Stimulated activated CD4-positive, alpha-beta T cell treated with anti-CD3 and anti-CD28 coated beads, Interleukin-1b, Interleukin-23, amount 100 ng/mL, for 1 hour (primary cell): ENCODE measurements around the gene RASGRF1.

Experiments used
- DNase-seq, 2 donors: peaks; one replicate each; pipeline ENCODE4 v3.0.0-alpha.2; 2020; ENCODE audit warnings: low read depth in 2 of 2

Gene RASGRF1

DNA sequence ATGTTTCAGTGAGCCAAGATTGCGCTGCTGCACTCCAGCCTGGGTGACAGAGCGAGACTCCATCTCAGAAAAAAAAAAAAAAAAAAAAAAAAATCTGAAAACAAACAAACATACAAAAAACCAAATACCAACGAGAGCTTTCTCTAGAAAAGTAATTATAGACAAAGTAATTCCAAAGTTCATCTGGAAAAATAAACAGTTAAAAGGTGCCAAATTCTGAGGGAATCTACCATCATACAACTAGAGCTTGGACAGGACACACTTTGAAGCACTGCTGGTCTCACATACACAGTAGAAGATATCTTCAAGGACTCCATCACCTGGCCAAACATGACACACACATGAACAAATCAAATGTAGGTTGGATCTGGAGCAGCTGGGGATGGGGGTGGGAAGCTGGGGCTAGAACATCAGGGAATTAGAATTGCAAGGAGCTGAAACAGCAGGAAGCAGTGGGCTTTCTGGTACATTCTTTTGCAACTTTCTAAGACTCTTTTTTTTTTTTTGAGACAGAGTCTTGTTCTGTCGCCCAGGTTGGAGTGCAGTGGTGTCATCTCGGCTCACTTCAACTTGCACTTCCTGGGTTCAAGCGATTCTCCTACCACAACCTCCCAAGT is 104.6 kb downstream of the RASGRF1 start:
- DNase-seq: no peak

DNA sequence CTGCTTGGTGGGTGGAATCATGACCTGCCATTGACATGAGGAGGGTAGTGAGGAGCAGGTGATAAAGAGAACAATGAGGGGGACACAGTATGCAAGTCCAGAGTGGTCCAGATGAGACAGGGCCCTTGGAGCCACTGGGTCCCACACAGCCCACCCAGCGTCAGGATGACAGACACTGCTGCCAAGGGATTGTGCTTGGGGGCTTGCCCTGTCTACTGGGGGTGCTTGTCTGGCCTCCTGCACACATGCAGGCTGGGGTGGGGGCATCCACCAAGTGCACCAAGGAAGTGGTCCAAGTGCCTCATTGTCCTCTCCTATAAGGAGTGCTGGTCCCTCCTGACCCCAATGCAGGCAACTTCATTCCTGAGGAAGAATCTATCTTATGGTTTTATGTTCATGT is 106.5 kb downstream of the RASGRF1 start:
- DNase-seq: no peak

DNA sequence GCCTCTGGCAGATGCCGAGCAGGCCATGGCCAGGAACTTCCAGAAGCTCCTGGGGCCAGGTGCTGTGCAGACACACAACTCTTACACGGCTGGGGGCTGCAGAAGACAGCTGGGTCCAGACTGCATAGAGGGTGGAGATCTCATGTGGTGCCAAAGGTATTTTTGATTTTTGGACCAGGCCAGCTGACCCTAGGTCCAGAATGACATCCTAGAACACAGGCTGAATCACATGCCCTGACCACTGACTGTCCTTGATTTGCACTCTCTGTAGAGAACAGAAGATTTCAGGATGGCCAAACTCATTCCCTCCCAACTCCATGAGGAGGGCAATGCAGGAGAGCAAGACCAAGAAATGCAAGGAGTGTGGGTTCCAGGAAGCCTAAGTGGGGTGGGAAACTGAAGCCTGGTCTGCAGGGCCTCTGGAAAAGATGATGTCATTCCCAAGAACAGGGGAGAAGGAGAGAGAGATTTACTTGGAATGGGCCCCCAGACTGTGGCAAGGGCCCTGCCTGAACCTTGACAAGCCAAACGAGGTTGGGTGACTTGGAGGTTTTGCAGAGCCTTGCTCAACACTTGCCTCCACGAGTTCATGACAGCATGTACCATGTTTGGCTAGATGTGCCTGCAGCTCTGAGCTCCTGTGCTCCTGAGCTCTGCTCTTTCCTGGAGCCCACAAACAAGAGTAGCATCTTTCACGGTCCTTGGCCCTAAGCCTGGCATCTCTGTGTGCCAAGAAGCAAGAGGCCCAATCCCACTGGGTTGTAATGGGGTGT is 107.2 kb downstream of the RASGRF1 start:
- DNase-seq: no peak

- DNase-seq: no peak
Observed at GRCh38 chr15:78982736-78983135, 107.8 kb downstream of the RASGRF1 start.

DNA sequence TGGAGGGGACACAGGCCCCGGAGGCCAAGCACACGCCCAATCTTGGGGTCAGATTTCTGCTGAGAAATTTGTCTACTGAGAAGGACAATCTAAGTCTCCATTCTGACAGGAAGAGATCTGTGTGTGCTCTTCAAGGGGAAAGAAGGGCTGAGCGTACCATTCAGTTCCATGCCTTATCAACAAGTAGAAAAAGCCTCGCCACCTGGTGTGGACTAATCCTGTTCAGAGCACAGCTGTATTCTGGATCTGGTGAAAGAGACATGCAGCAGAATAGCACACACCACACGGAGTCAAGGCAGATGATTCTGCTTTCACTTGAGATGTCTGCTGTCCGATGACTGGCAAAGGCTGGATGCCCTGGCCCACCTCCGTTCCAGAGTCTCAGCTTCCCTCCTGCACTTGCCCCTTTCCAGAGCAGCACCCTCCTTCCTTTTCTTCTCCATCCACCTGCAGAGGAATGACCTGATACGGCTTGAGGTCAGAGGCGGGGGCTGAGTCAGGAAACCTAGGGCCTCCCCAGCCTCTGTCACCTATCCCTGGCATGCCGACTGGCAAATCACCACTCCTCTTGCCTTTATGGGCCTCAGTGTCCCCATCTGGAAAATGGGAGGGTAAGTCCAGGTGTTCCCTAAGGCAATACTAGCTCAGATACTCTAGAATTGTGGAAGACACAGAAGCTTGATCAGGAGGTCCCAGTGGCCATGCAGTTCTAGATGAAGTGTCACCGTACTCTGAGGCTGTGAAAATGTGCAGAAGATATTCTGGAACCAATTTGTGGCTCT is 108.9 kb downstream of the RASGRF1 start:
- no peak for DNase-seq

- DNase-seq: no peak
Observed at GRCh38 chr15:78979456-78980320, 110.9 kb downstream of the RASGRF1 start.

GRCh38 chr15:78978601-78979179 is 111.9 kb downstream of the RASGRF1 start:
- no peak for DNase-seq

GRCh38 chr15:78977591-78978347 is 112.8 kb downstream of the RASGRF1 start:
- DNase-seq: no peak

DNA sequence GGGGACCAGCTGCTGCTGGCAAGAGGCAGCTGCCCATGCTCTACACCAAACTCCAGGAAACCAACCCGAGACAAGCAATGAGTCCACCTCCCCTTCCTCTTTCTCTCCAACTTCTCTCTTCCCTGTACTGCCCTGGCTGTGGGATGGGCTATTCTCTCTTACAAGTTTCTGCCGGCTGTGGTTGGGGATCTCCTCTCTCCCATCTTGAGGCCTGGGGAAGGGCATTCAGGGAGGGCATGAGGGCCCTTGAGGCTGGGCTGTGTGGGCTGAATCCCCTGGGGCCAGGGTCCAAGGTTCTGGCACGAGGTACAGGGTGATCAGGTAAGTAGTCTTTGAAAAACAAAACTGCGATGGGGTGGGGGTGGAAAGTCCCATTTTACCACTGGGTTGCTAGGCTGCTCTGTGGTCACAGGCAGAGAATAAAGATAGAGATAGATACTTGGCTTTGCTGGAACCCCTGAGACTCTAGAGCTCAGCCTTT is 113.4 kb downstream of the RASGRF1 start:
- no peak for DNase-seq

DNA sequence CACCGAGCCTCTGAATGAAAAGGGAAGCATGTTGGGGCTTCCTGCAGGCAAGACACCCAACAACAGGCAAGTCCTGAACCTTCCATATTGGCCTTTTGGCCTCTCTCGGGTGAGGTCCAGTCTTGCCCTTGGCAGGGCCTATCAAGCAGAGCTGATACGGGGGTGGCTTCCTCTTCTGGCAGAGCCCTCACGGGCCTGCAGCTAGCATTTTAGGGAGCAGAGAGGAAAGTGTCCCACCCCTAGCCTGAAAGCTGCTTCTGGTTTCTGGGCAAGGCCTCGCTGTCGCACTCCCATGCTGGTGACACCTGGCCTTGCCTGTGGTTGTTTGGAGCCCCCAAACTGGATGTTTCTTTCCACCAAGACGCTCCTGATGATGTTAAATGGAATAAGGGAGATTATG is 113.9 kb downstream of the RASGRF1 start:
- DNase-seq: no peak

GRCh38 chr15:78974272-78974918 is 116.2 kb downstream of the RASGRF1 start:
- no peak for DNase-seq

DNA sequence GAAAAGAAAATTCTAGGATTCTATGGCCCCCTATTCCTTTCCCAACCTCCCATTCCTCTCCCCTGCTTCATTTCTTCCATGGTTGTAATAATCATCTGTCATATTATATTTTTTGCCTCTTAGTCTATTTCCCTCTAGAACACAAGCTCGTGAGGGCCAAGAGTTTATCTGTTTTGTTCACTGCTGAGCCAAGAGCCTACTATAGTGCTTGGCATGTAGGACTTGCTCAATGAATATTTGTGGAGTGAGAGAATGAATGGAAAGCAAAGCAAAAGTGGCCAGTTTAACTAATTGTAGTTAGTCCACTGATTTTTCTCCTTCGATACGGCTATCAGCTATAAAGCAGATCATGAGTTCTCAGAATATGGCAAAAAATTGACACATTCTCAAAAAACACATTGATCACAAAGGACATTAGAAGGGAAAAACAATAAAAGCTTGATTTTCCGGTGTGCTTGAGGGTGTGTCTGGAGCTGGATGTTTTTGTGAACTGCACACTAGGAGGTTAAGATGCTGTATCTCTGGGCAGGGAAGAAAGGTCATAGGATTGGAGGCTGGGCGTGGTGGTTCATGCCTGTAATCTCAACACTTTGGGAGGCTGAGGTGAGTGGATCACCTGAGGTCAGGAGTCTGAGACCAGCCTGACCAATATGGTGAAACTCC is 120.8 kb downstream of the RASGRF1 start:
- DNase-seq: no peak

- no peak for DNase-seq
Observed at GRCh38 chr15:78968539-78969271, 121.9 kb downstream of the RASGRF1 start.

GRCh38 chr15:78968114-78968513 is 122.5 kb downstream of the RASGRF1 start:
- DNase-seq: no peak

- no peak for DNase-seq
Observed at GRCh38 chr15:78960308-78960707, 130.3 kb downstream of the RASGRF1 start.

- DNase-seq: no peak
Observed at GRCh38 chr15:78959360-78959759, 131.2 kb downstream of the RASGRF1 start.

GRCh38 chr15:78957416-78958093 is 133.0 kb downstream of the RASGRF1 start:
- DNase-seq: no peak

GRCh38 chr15:78956937-78957336 is 133.6 kb downstream of the RASGRF1 start:
- DNase-seq: no peak
